H7 (cell line): ENCODE measurements around the gene AMBN. TPM values are rescaled to one million over a fixed set of nuclear protein-coding genes. Genes with fewer than 3 reads are reported as not detected.

Source experiments
- DNase-seq: peaks from one replicate; pipeline ENCODE4 v3.0.0; 2012
- H3K27me3 ChIP-seq: 2 replicates; pipeline ENCODE4 v1.6.0; 2011; ENCODE audit warnings: mild to moderate bottlenecking, low read length; ENCODE audit not compliant: control insufficient read depth, insufficient read depth
- H3K36me3 ChIP-seq: replicated peaks from 2 replicates; pipeline ENCODE4 v1.5.1; 2011; ENCODE audit warnings: low read length; ENCODE audit not compliant: control insufficient read depth, insufficient read depth
- H3K4me3 ChIP-seq: 2 replicates; pipeline ENCODE4 v1.5.1; 2011; ENCODE audit warnings: low read depth, mild to moderate bottlenecking, control low read depth, low read length, moderate library complexity; ENCODE audit not compliant: insufficient read depth
- total RNA-seq: library from RNA; depleted of rRNA; stranded (reverse); fragments of >200 nt; shearing (Covaris generic); gene quantifications from 2 replicates; pipeline ENCODE4 v1.2.3, GENCODE V29; 2014; rRNA removed

AMBN gene, protein sequence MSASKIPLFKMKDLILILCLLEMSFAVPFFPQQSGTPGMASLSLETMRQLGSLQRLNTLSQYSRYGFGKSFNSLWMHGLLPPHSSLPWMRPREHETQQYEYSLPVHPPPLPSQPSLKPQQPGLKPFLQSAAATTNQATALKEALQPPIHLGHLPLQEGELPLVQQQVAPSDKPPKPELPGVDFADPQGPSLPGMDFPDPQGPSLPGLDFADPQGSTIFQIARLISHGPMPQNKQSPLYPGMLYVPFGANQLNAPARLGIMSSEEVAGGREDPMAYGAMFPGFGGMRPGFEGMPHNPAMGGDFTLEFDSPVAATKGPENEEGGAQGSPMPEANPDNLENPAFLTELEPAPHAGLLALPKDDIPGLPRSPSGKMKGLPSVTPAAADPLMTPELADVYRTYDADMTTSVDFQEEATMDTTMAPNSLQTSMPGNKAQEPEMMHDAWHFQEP
- total RNA-seq, result not detected in 2 replicates

DNA sequence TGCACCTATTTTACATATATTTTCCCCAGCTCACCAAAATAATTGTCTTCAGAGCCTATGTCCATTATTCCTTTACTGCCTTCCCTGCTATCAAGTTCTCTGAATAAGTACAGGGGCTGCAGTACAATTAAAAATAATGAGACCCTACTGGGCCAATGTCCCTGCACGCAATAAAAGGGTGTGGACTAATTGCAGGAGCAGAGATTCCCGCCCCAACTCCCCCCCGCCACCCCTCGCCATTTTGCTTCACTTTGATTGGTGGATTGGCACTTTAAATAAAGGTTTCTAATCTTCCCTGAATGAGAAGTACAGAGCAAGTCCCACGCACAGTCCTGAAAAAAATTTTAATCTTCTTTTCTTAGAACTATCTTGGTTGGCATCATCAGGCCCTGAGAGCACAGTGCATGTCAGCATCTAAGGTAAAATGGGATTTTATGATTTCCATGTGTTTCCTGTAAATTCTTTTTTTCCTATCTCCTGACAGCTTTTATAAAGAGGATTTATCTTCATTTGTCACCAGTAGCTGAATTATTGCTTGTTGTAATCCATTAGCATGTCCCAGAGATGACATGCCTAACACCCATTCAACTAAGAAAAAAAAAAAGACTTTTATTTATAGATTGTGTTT is at the start of gene AMBN:
TSS of gene AMBN (plus strand) at position 302 of the 628 bp plus-strand sequence. CDS start at position 405, 103 bp downstream.
- Histone ChIP-seq H3K36me3 (no peaks in the 10 kb centered on the region), H3K4me3 (no peak within 1 kb of the TSS), H3K27me3 (no peaks in the 10 kb centered on the region)
- DNase-seq, result no peak

DNA sequence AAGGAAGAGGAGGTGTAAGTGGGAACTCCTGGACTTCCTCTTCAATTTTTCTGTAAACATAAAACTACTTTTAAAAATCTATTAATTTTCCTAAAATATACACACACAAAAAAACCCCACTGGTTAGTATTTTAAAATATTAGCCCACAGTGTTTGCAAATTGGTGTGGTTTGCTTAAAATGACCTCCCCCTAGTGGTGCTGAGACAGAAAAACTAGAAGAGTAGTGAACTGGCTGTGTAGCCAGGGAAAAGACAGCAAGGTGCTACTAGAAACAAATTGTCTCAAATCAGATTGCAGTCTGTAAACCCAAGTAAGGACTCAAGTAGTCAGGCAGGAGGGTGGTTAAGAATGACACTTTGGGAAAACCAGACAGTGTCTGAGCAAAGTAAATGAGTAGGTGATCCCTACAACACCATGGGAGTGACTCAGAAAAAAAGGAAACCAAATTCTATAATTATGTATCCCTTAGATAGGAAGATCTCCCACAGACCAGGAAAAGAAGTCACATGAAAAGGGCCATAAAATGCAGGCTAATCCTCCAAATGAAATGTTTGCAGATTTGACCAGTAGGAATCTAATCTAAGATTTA is 47.7 kb upstream of the AMBN start:
- Histone ChIP-seq H3K27me3 (no peaks in the 10 kb centered on the region), H3K36me3 (no peaks in the 10 kb centered on the region), H3K4me3 (no peak overlapping the region)
- DNase-seq, result peak; percentile 3

DNA sequence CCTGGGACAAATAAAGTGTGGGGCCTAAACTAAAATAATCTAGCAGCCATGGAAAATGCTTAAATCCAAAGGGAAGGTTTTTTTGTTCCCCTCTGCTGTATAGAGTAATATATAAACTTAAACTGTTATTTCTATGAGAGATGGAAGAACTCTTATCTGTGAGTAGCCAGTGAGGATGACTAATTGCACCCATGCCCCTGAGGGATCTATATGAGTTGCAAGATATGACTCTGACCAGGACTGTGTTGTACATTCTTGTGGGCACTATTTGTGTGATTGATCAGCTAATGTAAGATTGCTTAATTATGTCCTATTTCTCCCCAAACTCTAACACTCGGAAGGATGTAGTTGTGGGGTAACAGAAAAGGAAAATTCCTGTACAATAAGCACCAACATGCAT is 35.2 kb upstream of the AMBN start:
- DNase-seq, result no peak
- no peaks in the 10 kb centered on the region for H3K36me3 ChIP-seq
- H3K4me3 ChIP-seq, result no peak overlapping the region
- H3K27me3 ChIP-seq, result no peaks in the 10 kb centered on the region

DNA sequence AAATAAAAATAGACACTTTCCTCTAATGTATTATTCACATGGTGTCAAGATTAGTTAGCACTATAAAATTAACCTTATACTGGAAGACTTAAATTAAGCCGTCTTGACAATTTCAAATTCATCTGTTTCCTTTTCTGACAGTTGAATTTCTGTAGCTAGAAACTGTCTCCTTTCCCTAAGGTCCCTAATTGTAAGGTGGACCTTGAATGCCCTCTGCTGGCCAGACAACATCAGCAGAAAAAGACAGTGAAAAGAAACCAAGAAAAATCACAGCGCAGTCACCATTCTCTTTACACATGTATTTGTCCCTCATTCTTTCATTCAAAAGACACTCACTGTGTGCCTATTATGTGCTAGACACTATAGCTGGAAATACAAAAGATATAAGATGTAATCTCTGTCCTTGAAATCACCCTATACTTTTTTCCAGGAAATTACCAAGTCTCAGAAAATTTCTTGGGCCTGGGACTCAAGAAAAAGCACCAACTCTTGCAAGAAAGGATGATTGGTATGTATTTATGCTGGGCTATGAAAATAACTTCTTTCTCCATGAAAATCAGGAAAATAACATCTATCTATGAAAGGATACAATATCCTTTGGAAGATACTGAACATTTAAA is 32.7 kb upstream of the AMBN start:
- H3K4me3 ChIP-seq, result no peak overlapping the region

DNA sequence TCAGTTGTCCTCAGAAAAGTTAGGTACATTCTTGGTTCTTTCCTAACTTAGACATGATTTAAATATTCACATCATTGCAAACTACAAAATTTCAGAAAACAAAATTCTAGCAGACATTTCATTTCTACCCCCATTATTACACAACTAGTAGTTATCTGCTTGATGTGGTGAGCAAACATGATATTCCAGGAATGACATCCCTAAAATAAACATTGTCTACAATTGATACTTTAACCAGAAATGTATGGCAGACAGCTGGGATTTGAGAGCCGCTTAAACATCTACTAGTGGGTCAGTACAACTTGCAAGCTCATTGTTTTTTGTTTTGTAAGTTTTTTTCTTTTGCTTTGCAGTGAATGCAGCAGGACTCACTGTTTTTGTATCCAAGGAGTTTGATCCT is 32.1 kb upstream of the AMBN start:
- Histone ChIP-seq H3K27me3 (no peaks in the 10 kb centered on the region), H3K36me3 (no peaks in the 10 kb centered on the region), H3K4me3 (no peak overlapping the region)
- no peak for DNase-seq

More for the DNA sequence above, 32.7 kb upstream of the AMBN start:
- peak; percentile 55 for DNase-seq
- Histone ChIP-seq H3K36me3 (no peaks in the 10 kb centered on the region), H3K27me3 (no peaks in the 10 kb centered on the region)

DNA sequence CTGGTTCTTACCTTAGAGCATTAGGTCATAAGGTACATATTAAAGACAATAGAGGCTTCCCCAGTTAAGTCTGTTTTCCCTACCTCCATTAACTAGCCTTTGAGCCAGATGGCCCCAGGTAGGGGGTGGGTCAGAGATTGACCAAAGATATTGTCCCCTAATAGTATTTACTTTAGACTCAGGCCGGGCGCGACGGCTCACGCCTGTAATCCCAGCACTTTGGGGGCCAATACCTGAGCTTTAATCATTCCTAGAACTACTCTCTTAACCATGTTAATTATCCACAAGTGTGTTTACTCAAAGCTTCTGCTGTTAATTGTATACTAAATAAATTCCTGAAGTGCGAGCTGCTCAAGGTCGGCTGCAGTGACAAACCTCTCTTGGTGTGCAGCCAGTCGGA is 28.0 kb upstream of the AMBN start:
- H3K27me3 ChIP-seq, result no peaks in the 10 kb centered on the region
- no peak overlapping the region for H3K4me3 ChIP-seq
- no peak for DNase-seq
- H3K36me3 ChIP-seq, result no peaks in the 10 kb centered on the region

DNA sequence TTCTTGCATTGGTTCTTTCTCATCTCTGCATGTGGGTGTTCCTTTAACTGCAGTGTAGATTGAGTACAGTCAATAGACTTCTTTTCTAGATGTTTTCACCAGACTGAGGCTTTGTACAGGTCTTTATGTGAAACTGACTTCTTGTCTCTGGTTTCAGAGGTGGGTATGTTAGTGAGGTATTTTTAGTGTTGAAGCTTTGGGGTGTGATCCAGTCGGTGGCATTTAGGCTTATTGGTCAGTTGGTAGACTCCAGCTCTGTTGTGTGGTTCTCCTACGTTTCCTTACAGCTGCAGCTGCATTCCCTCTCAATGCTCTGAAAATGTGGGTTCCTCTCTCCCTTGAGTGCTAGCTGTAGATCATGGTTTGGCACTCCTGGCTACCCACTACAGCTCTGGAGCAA is 21.3 kb upstream of the AMBN start:
- no peaks in the 10 kb centered on the region for H3K27me3 ChIP-seq
- no peaks in the 10 kb centered on the region for H3K36me3 ChIP-seq
- no peak for DNase-seq
- no peak overlapping the region for H3K4me3 ChIP-seq

DNA sequence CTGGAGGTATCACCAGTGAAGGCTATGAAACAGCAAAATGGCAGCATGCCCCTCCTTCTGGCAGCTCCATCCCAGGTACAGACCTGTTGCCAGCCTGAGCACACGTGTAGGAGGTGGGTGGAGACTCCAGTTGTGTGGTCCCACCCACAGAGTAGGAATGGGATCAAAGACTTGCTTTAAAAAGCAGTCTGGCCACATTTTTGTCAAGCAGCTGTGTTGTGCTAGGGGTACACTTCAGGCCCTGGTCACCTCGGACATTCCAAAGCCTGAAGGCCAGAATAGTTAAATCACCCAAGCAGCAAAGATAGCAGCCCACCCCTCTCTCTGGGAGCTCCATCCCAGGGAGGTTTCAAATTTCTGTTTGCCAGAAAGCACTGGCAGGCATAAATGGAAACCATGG is 20.3 kb upstream of the AMBN start:
- no peak for DNase-seq
- H3K36me3 ChIP-seq, result no peaks in the 10 kb centered on the region
- no peaks in the 10 kb centered on the region for H3K27me3 ChIP-seq
- H3K4me3 ChIP-seq, result no peak overlapping the region

DNA sequence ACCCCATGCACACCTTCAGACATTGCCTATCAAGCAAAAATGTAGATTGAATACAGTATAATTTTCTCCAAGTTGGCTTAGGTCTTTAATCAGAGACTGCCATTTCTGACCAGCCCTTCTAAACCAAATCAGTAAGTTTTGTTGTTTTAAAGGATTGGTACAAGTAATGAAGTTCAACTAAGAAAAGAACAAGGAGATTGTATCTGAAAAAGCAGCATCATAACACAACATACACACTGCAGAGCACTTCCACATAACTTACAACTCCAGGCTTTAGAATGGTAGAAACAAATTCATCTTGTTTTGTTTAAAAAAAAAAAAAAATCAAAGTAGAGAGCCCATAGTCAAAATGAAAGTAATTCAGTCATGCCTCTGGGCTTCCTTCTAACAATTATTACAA is 16.1 kb upstream of the AMBN start:
- DNase-seq, result no peak
- no peaks in the 10 kb centered on the region for H3K36me3 ChIP-seq
- no peaks in the 10 kb centered on the region for H3K27me3 ChIP-seq
- H3K4me3 ChIP-seq, result no peak overlapping the region

DNA sequence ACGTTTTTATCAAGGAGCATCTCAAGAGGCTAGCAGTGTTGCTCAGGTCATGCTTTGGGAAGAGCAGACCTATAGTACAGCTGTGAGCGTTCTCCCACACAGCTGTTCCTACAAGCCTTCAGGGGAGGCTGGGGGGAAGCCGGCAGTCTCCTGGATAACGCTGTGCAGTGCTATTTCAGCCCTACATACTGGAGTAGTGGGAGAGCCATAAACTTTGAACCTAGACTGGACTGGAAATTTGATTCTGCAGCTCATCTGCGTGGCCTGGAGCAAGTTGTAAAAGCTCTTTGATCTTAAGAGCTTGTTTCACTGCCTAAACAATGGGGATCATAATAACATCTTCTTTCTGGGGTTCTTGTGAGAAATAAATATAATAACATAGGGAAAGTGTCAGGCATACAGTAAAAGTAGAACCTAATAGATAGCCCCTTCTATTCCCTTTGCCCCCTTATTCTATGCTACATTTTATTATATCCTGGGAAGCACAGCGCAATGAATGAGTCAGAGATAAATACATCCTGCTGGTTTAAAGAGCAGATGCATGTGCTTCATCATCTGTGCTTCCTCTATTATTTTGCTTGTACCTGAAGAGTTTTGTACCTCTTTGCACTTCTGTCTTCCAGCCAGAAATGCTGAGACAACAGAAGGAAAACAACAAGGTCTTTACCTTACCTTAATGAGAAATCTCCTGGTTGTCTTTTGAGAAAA is 14.7 kb upstream of the AMBN start:
- H3K27me3 ChIP-seq, result no peaks in the 10 kb centered on the region
- no peaks in the 10 kb centered on the region for H3K36me3 ChIP-seq
- no peak overlapping the region for H3K4me3 ChIP-seq
- no peak for DNase-seq

DNA sequence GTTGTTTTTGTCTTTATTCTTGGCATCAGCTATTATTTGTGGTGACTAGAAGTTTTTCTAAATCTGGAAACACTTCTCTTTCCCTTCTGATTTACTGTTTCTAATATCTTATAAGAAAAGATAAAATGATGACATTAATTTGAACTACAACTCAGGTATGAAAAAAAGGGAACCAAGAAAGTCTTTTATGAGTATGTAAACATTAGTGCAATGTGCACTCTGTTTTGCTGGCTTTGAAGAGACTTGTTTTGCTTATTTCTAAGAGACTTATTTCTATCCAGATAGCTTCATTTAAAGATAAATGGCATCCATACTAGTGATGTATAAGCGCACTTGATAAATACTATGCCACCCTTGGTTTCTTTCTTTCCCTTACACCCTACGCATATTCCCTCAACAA is 10.1 kb upstream of the AMBN start:
- H3K27me3 ChIP-seq, result no peaks in the 10 kb centered on the region
- DNase-seq, result no peak

DNA sequence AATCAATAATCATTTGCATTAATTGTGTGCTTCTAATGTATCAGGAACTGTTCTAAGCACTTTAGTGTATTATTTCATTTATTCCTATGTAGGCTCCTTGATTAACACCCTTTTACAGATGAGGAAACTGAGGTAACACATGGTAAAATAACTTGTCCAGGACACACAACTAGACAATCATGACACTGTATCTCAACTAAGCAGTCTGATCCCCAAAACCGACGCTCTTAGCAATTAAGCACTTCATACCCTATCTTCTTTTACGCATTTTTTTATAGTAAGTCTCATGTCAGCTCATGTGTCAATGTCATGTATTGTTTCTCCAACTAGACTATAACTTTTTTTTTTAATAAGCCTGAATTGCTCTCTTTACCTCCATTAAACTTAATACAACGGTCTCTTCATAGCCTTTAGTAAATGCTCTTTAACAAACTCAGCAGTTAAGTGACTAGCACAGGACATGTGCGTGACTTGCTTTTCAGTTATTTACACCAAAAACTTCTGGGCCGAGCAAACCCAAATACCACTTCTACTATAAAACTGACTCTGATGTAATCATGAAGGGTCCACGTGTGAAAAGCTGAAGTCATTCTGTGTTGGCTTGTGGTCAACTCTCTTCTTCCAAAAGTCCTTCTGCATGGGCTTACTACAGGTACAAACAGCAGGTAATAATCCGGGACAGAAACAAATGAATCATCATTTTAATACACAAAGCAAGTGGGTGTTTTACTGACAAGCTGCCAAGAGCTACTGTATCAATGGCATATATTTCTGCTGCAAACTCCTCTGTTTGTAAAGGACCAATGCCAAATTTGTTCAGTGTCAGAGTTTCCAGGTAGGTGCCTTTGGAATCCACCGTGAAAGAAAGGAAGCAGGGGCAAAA is 7.9 kb upstream of the AMBN start:
- Histone ChIP-seq H3K36me3 (no peaks in the 10 kb centered on the region), H3K4me3 (no peak overlapping the region), H3K27me3 (no peaks in the 10 kb centered on the region)
- DNase-seq, result no peak

More for the DNA sequence above, 10.1 kb upstream of the AMBN start:
- H3K36me3 ChIP-seq, result no peaks in the 10 kb centered on the region
- no peak overlapping the region for H3K4me3 ChIP-seq

DNA sequence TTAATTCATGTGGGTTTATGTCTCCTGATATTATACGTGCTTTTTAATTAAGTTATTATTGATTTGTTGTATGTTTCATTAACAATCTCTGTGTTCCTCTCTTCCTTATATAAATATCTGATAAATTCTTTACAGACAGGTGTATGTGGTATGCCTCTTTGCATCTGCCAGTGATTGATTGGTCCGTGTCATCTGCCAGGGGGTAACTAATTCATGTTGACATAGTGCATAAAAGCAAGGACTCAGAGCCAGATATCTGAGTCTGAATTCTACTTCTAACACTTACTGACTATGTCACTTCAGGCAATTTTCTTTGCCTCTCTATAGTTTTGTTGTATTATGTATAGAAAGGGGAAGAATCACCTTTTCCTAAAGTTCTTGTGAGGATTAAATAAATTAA is 5.2 kb upstream of the AMBN start:
- no peaks in the 10 kb centered on the region for H3K36me3 ChIP-seq
- DNase-seq, result no peak
- H3K27me3 ChIP-seq, result no peaks in the 10 kb centered on the region
- no peak overlapping the region for H3K4me3 ChIP-seq
